Activated naive CD4-positive, alpha-beta T cell treated with anti-CD3 and anti-CD28 coated beads, Interleukin-2, amount 50 U/mL, for 16 hours (primary cell): Measurements from ENCODE around the gene THG1L.

Experiments used
- DNase-seq: peaks from one replicate; pipeline ENCODE4 v3.0.0-alpha.2; 2020

The THG1L gene

DNA sequence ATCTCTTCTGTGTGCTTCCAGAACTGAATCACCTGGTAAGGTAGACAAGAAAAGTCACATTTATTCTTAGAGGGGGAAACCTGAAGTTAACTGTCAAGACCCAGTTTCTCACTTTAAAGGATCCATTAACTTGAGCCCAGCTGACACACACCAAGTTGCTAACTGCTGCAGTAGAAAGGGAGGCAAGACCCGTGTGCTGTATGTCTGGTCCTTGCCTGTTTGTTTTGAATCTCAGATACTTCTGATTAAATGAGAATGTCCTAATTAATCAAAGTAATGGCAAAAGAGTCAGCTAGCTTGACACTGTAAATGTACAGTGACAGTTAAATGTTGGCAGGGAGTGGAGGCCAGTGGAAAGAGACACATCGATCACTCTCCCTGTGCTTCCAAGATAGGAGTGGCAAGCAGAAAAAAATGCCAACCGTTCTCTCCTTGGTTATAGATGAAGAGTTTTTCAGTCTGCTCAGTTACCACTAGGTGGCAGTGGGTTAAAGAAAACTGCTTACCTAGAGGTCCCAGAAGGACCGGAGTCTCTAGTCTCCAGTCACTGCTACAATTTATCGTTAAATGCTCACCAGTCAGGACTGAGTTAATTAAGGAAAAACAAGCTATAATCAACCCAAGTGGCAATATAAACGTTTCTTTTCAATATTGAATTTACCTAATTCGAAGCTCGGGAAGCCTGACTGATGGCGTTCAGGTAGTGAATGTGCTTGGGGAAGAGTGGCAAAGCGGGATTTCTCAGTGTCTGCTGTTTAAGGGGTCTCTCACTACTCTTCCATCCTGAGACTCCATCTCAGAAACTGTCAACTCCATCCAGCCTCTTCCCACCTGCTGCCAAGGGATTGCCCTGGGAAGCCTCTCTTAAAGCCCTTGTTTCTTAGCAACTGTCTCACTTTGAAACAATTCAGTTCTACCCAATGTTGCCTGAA is 30.7 kb downstream of the THG1L start:
- DNase-seq: no peak

DNA sequence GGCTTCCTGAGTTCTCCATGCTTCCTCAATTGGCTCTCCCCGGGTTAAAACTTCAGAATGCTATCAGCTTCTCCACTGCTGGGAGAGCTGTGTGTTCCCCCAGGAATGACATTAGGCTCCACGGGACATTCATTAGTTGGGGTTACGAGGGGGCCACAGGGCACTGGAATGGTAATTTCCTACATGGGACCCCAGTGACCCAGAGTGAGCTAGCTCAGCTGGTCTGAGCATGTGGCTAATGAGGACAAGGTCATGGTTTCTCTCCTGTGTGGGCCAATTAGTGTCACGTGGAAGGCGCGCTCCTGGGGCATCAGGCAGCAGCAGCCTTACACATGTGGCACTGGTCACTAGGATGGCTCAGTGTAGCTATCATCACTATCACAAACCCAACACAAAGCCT is 33.3 kb downstream of the THG1L start:
- DNase-seq: no peak

DNA sequence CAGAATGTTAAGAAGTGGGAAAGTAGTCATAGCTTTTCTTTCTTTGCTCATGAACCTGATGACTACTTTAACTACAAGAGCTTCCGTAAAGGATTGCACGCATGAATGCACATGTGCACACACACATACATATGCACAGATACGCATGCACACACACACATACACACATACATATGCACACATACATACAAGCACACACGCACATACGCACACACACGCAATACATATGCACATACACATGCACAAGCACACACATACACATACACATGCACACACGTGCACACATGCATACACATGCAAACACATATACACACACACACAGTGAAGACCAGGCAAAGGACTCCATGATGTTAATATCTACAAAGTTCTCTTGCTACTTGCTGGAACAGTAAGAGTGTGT is 35.2 kb downstream of the THG1L start:
- DNase-seq: no peak

DNA sequence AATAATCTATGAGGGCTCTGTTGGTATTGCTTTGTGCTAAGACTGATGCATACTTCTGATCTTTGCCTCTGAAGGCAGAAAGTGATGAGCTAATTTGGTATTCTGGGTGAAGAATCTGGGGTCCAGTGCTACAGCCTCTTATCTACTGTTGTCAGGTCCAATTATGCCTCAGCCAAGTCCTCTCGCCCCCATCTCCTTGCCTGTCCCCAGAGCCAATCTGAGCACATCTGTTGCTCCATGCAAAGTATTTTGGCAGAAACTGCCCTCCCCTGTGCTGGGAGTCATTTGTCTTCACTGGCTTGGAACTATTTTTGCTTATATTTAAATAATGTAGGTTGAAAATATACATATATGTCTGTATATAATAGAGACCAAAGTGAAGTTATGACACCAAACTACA is 35.7 kb downstream of the THG1L start:
- no peak for DNase-seq

DNA sequence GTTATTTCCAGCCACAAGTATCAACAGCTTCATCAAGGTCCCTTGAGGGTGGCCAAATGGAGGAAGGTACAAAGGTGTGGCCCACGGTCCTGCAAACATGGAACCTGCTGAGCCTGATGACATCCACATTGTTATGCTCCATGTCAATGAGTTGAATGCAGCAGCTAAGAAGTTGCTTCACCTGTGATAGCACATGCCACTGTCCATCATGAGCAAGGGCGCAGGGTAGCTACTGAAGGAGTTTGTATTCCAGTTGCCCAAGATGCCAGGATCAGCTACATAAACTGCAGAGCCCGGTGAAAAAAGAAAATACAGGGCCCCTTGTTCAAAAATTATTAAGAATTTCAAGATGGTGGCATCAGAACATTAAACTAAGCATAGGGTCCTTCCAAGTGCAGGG is 36.5 kb downstream of the THG1L start:
- DNase-seq: no peak

DNA sequence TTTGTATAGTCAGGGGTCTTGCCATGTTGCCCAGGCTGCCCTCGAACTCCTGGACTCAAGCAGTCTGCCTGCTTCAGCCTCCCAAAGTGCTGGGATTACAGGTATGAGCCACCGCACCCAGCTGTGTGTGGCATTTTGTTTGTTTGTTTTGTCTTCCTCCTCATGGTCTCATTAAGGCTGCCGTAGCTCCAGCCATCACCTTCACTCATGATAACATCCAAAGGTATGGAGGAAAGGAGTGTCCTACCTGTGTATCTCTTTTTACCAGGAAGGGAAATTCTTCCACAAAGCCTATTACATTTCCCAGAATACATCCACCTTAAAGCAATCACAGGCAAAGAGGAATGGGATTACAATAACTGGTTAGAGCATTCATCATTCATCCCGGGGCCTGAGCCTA is 39.4 kb downstream of the THG1L start:
- DNase-seq: no peak

DNA sequence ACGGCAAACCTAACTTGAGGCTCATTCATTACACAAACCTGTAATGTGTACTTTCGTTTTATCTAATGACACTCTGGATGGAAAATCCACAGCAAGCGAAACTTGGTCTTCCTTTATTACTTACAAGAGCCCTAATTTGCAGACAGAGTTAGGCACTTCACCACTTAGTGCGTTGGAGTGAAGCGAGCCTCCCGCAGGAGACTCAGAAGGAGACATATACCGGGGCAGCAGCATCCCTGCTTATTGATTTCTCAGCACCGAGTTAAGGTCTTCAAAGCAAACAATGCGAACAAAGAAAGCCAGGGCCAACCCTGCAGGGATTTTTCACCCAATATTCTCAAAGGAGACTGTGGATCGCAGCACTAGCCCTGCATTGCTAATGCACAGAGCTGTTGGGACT is 40.9 kb downstream of the THG1L start:
- no peak for DNase-seq

DNA sequence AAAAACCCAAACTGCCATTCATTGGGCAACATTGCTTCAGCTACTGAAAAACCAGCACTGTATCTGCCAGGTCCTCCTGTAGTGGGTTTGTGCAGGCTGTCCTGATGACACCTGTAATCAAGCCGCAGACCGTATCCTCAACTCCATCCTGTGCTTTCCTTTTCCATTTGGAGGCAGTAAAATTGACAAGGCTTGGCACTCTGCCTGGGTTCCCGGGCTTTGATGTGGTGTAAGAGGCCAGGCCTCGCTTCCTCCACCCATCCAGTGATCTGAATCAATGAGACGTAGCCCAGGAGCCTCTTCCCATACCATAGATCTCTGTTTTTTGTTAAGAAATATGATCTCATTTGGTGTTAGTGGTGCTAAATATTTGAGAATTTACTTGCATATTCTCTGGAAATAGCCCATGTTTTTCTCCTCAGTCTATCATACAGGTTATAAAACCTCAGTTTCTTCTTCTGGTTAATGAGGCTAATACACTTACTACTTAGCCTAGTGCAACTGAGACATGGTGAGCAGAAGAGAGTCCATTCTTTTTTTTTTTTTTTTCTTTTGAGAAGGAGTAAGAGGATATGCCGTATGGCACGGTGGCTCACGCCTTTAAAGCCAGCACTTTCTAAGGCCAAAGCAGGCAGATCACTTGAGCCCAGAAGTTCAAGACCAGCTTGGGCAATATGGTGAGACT is 47.0 kb downstream of the THG1L start:
- DNase-seq: no peak

DNA sequence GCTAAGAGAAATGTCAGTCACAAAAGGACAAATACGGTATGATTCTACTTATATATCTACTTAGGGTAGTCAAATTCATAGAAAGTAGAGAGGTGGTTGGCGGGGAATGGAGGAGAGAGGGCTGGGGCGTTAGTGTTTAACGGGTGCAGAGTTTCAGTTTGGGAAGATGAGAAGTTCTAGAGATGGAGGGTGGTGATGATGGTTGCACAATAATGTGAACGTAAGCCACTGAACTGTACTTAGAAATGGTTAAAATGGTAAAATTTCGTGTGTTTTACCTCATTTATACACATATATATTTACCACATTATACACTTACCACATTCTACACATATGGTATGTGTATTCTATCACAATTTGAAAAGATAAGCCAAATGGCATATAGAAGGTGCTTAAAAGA is 48.0 kb downstream of the THG1L start:
- DNase-seq: no peak

DNA sequence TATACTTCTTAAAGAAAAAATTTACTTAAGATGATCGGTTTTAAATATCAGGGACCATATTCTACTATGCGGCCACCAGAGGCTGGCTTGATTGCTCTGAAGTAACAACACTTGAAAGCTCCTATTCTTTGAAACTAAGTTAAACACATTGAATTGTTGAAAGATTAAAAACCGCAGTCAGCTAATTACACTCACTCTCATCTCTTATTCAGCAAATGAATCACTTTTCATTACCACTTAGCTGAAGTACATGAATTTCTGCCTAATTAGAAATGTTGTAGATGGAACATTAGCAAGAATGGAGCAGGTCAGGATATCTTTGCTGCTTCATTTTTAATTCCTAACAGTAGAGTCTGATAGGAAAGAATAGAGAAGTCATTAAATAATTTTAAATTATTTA is 54.6 kb downstream of the THG1L start:
- DNase-seq: no peak
